ENCODE data around the gene APBA2. TPM values are rescaled to one million over a fixed set of nuclear protein-coding genes. Genes with fewer than 3 reads are reported as not detected.
A peak's percentile ranks its signal among the peaks of the same experiment; 100 is the strongest.

APBA2 gene
- total and polyA plus RNA-seq, 2 of the 4 experiments (the other 2 are of a cell fraction) = 21.7 to 33.0 TPM

DNA sequence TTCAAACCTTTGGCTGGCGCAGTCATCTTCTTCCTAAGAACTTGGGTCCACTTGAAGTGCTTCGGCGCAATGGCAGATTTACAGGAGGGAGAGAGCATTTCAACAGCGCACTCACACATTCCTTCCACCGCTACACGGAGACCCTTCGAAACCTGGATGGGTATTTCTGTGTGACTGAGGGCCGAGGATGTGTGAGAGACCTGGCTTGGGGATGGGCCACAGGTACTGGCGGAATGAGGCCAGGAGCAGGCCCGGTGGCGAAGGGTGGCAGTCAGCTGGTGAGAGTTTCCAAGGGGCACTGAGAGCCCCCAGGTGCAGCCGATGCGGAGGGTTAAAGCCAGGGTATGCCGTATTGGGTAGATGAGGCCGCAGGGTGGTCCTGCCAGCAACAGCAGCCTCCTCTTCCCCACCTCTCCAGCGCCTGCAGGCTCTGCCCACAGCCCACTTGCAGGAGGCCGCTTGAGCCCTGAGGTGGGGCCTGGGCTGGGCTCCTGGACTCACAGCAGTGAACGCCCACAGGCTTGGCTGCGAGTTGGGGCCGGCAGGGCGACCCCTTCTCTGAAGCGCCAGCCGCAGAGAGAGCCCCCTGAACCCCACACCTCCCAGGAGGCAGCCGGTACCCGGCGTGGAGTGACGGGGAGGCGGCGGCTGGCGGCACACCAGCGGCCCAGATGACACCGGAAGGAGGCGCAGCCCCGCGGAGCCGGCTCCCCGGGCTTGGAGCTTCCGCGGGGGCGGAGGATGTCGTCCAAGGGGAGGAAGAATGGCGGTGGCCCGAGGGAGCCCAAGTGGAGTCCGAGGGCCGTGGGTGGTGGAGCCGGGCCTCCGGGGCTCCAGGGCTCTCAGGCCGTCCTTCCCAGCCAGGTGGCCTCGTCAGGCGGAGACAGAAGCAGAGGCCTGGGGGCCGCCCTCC is 217.4 kb downstream of the APBA2 start:
- peak overlapping the region; percentile 57; the same call in 1 of the 2 replicates for H3K4me2 ChIP-seq (ENCODE audit: low read depth, low read length)
- no peak overlapping the region for H4K8ac ChIP-seq (ENCODE audit: low read depth in 2 of 2, low read length in 2 of 2)
- H3K56ac ChIP-seq (ENCODE audit: extremely low read depth, insufficient read depth, low read length) = no peak overlapping the region
- no peaks in the 10 kb centered on the region for H4K20me1 ChIP-seq (ENCODE audit: insufficient read depth, low read length)
- dilution Hi-C loops (cut with HindIII; ENCODE audit: low sequenced_read_pairs, unreplicated experiment) (no loop called here), intact Hi-C loops (cut with micrococcal nuclease) (loop anchor here (1.0 kb wide), 1 partner anchor 222 kb away; no protein-coding TSS in a partner anchor), in situ Hi-C loops (cut with MboI; ENCODE audit: low sequenced_read_pairs) (loop anchor here (5.0 kb wide), 1 partner anchor 221 kb away; no protein-coding TSS in a partner anchor)
- no peaks in the 10 kb centered on the region for H3K27me3 ChIP-seq (ENCODE audit: control insufficient read depth, insufficient read depth, low read length)
- H2BK5ac ChIP-seq (ENCODE audit: low read depth, low read length, poor library complexity, severe bottlenecking) = no peak overlapping the region
- no peak overlapping the region for H2BK15ac ChIP-seq (ENCODE audit: low read depth, low read length)
- no peaks in the 10 kb centered on the region; a peak in 1 of 4 replicates for H3K79me1 ChIP-seq (ENCODE audit: low read depth in 1 of 2, low read length in 2 of 2)
- no peak overlapping the region; the same call in 1 of the 2 replicates for H2BK120ac ChIP-seq (ENCODE audit: low read depth, low read length)
- no peak overlapping the region for H3K4ac ChIP-seq (ENCODE audit: low read depth, low read length)
- H3K9me1 ChIP-seq (ENCODE audit: insufficient read depth, low read length) = no peaks in the 10 kb centered on the region
- ChIA-PET CTCF (interaction anchor here (0.7 to 1.8 kb wide), 10 partner anchors 9 to 222 kb away, joined by 3 to 7 read pairs (median 3); no protein-coding TSS in a partner anchor), POLR2A (ENCODE audit: unreplicated experiment) (no interaction called here)
- H3K18ac ChIP-seq (ENCODE audit: low read depth, low read length) = no peak overlapping the region
- H3K23ac ChIP-seq (ENCODE audit: low read depth, low read length) = no peak overlapping the region
- H2AFZ ChIP-seq (replicated peaks; ENCODE audit: low read length, poor library complexity) = peak overlapping the region; percentile 88
- no peak overlapping the region for H3K27ac ChIP-seq (ENCODE audit: insufficient read depth, low read length)
- H4K5ac ChIP-seq (ENCODE audit: low read depth, low read length) = no peak overlapping the region
- ATAC-seq (ENCODE audit: low read depth) (peak; percentile 59), DNase-seq (no peak)
- H2BK20ac ChIP-seq (ENCODE audit: low read depth, low read length) = no peak overlapping the region
- WGBS, 2 experiments (ENCODE audit: extremely low coverage in 2 of 2, insufficient read length in 1 of 2) = 37% methylated on average over 19 of the region's 51 CpGs; no CpG with 5 or more reads in 1 of the 2 experiments
- H3K4me3 ChIP-seq (ENCODE audit: insufficient read depth, low read depth, low read length) = no peak overlapping the region
- no peak overlapping the region for H3K9ac ChIP-seq (ENCODE audit: low read depth, low read length)
- no peak overlapping the region for H2AK9ac ChIP-seq (replicated peaks; ENCODE audit: low read depth, low read length, poor library complexity)
- no TSS peak for BruUV-seq (replicated peaks)
- no peak overlapping the region; the same call in 1 of the 2 replicates for H2AK5ac ChIP-seq (ENCODE audit: low read depth, low read length)
- H4K91ac ChIP-seq (ENCODE audit: insufficient read depth, low read depth, low read length) = no peak overlapping the region
- peaks cover 11% of the 10 kb centered on the region for H3K36me3 ChIP-seq (ENCODE audit: control insufficient read depth, insufficient read depth, low read length)
- no peaks in the 10 kb centered on the region for H3K9me3 ChIP-seq (ENCODE audit: control insufficient read depth, insufficient read depth, low read length)
- no peak overlapping the region for H3K14ac ChIP-seq (replicated peaks; ENCODE audit: low read depth, low read length)
- H3K4me1 ChIP-seq (ENCODE audit: control insufficient read depth, insufficient read depth, low read length) = no peaks in the 10 kb centered on the region
- TF ChIP-seq RFX5 (IDR thresholded peaks at IDR 0.05; ENCODE audit: low read depth, low read length) = no peak
- no peak for TF ChIP-seq RAD21 (IDR thresholded peaks at IDR 0.05; ENCODE audit: low read length)
- TF ChIP-seq RCOR1 (IDR thresholded peaks at IDR 0.05; ENCODE audit: insufficient replicate concordance, low read length) = no peak
- TF ChIP-seq MAZ (IDR thresholded peaks at IDR 0.05; ENCODE audit: borderline replicate concordance, low read depth, low read length) = no peak
- TF ChIP-seq NFE2L2 (IDR thresholded peaks at IDR 0.05; ENCODE audit: low read depth, low read length) = no peak
- no peak for TF ChIP-seq BHLHE40 (IDR thresholded peaks at IDR 0.05; ENCODE audit: low read depth, low read length)
- no peak for TF ChIP-seq FOS (IDR thresholded peaks at IDR 0.05; ENCODE audit: low read depth, low read length)
- TF ChIP-seq, protein P1, sequence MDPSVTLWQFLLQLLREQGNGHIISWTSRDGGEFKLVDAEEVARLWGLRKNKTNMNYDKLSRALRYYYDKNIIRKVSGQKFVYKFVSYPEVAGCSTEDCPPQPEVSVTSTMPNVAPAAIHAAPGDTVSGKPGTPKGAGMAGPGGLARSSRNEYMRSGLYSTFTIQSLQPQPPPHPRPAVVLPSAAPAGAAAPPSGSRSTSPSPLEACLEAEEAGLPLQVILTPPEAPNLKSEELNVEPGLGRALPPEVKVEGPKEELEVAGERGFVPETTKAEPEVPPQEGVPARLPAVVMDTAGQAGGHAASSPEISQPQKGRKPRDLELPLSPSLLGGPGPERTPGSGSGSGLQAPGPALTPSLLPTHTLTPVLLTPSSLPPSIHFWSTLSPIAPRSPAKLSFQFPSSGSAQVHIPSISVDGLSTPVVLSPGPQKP (IDR thresholded peaks at IDR 0.05; ENCODE audit: borderline replicate concordance, low read depth, low read length) = no peak
- no peak for TF ChIP-seq POLR2A (IDR thresholded peaks at IDR 0.05; ENCODE audit: low read depth, low read length)
- TF ChIP-seq USF2 (IDR thresholded peaks at IDR 0.05; ENCODE audit: low read depth, low read length) = no peak
- TF ChIP-seq CHD1 (IDR thresholded peaks at IDR 0.05; ENCODE audit: low read depth, low read length) = no peak
- TF ChIP-seq CTCF (conservative IDR thresholded peaks at IDR 0.05; ENCODE audit: low read depth, low read length) = no peak
- TF ChIP-seq MXI1 (IDR thresholded peaks at IDR 0.05; ENCODE audit: borderline replicate concordance, low read depth, low read length) = no peak
- no peak for TF ChIP-seq SMC3 (IDR thresholded peaks at IDR 0.05; ENCODE audit: low read depth, low read length)
